Measurements from ENCODE around the gene TSHZ2. TPM values are rescaled to one million over a fixed set of nuclear protein-coding genes. Genes with fewer than 3 reads are reported as not detected.

TSHZ2 gene
- total and polyA plus RNA-seq, 2 donors (not counting 3 experiments of a cell fraction or from before 2014, with no cell fraction given) = not detected

GRCh38 chr20:53453076-53453475, 480.9 kb downstream of the TSHZ2 start:
- Histone ChIP-seq H3K9me3 (replicated peaks; ENCODE audit: control insufficient read depth, insufficient read depth, low read length) (no peaks in the 10 kb centered on the region), H3K27ac (ENCODE audit: insufficient read depth, low read depth, low read length) (no peak overlapping the region), H3K27me3 (ENCODE audit: control insufficient read depth in 2 of 2, insufficient read depth in 2 of 2, low read length in 2 of 2) (no peaks in the 10 kb centered on the region), H3K9ac (replicated peaks; ENCODE audit: extremely low read depth, insufficient read depth, low read length) (no peak overlapping the region), H4K20me1 (replicated peaks; ENCODE audit: control insufficient read depth, extremely low read depth, insufficient read depth, low read length) (no peaks in the 10 kb centered on the region), H3K36me3 (ENCODE audit: control insufficient read depth in 2 of 2, extremely low read depth in 1 of 2, insufficient read depth in 2 of 2, low read length in 2 of 2) (no peaks in the 10 kb centered on the region), H3K4me1 (ENCODE audit: control insufficient read depth, extremely low read depth, insufficient read depth, low read length) (no peaks in the 10 kb centered on the region), H3K9me1 (replicated peaks; ENCODE audit: control insufficient read depth, extremely low read depth, insufficient read depth, low read length) (no peaks in the 10 kb centered on the region), H3K79me2 (ENCODE audit: control insufficient read depth, insufficient read depth, low read length) (no peaks in the 10 kb centered on the region), H2AFZ (ENCODE audit: low read depth, low read length) (no peak overlapping the region), H3K4me3 (replicated peaks in 1 of 3; ENCODE audit: insufficient read depth in 1 of 3, low read depth in 1 of 3, low read length in 3 of 3) (no peak overlapping the region), H3K4me2 (ENCODE audit: insufficient read depth, low read length) (no peak overlapping the region)
- DNase-seq (ENCODE audit: low read depth, low spot score) (no peak), FAIRE-seq (no peak)
- intact Hi-C loops (cut with micrococcal nuclease) (no loop called here), dilution Hi-C loops (cut with MboI; ENCODE audit: extremely low pct_ligation_motif_present, low sequenced_read_pairs) (no loop called here)
- TF ChIP-seq POLR2AphosphoS5 (IDR thresholded peaks at IDR 0.05; ENCODE audit: insufficient read depth, low read depth, low read length) = no peak
- TF ChIP-seq MYC (IDR thresholded peaks at IDR 0.05; ENCODE audit: low read depth, low read length) = no peak
- no peak for TF ChIP-seq CTCF (IDR thresholded peaks at IDR 0.05; ENCODE audit: extremely low read depth in 1 of 2, insufficient read depth in 1 of 2, low read depth in 1 of 2, low read length in 2 of 2)
- no peak for TF ChIP-seq POLR2A (IDR thresholded peaks at IDR 0.05; ENCODE audit: low read depth, low read length)
- TF ChIP-seq EZH2 (IDR thresholded peaks at IDR 0.05; ENCODE audit: borderline replicate concordance, low read depth, low read length, severe bottlenecking) = no peak
- TF ChIP-seq JUN (IDR thresholded peaks at IDR 0.05; ENCODE audit: borderline replicate concordance, insufficient read depth, insufficient read length, low read depth) = no peak
- no peak for TF ChIP-seq FOS (IDR thresholded peaks at IDR 0.05; ENCODE audit: borderline replicate concordance, insufficient read depth, low read length)
- no peak for TF ChIP-seq MAX (IDR thresholded peaks at IDR 0.05; ENCODE audit: insufficient read depth, insufficient read length)
- TF ChIP-seq GATA2 (IDR thresholded peaks at IDR 0.05; ENCODE audit: insufficient read depth, insufficient read length, low read depth, low read length) = no peak
- BruUV-seq (replicated peaks) = no TSS peak
- POLR2A ChIA-PET = no interaction called here
- CTCF ChIA-PET = no interaction called here
